ENCODE results near the gene HLA-DQB1.
"Not testable (repeated sequence)": the region's sequence is repeated elsewhere in the genome, so short reads cannot be mapped to it uniquely, and the experiment has no call there.

The HLA-DQB1 gene

GRCh38 chr6:32680055-32680454, 13.6 kb upstream of the HLA-DQB1 start (continued):
- no peak for TF ChIP-seq ISL1 (CRISPR knock-in tag; IDR thresholded peaks at IDR 0.05)
- no peak for TF ChIP-seq ZFP30 (CRISPR knock-in tag; IDR thresholded peaks at IDR 0.05)
- TF ChIP-seq BACH2 (CRISPR knock-in tag; IDR thresholded peaks at IDR 0.05; ENCODE audit: borderline replicate concordance), result no peak
- no peak for TF ChIP-seq ESRRG (CRISPR knock-in tag; IDR thresholded peaks at IDR 0.05)
- no peak for TF ChIP-seq CSRNP3 (CRISPR knock-in tag; IDR thresholded peaks at IDR 0.05)
- no peak for TF ChIP-seq RARB (CRISPR knock-in tag; IDR thresholded peaks at IDR 0.05)
- TF ChIP-seq TOX (CRISPR knock-in tag; IDR thresholded peaks at IDR 0.05; ENCODE audit: borderline replicate concordance), result no peak
- TF ChIP-seq OSR1 (CRISPR knock-in tag; IDR thresholded peaks at IDR 0.05), result no peak

GRCh38 chr6:32679492-32679891, 13.0 kb upstream of the HLA-DQB1 start:
- TF ChIP-seq TOX (CRISPR knock-in tag; IDR thresholded peaks at IDR 0.05; ENCODE audit: borderline replicate concordance) (no peak), BACH2 (CRISPR knock-in tag; IDR thresholded peaks at IDR 0.05; ENCODE audit: borderline replicate concordance) (no peak), CREB5 (CRISPR knock-in tag; IDR thresholded peaks at IDR 0.05; ENCODE audit: low read depth) (no peak), SNAI2 (CRISPR knock-in tag; IDR thresholded peaks at IDR 0.05) (no peak), PPARA (CRISPR knock-in tag; IDR thresholded peaks at IDR 0.05; ENCODE audit: borderline replicate concordance) (no peak), ZNF565 (CRISPR knock-in tag; conservative IDR thresholded peaks at IDR 0.05; ENCODE audit: low read depth) (no peak), ESRRG (CRISPR knock-in tag; IDR thresholded peaks at IDR 0.05) (no peak), OSR1 (CRISPR knock-in tag; IDR thresholded peaks at IDR 0.05) (no peak), ZFP3 (CRISPR knock-in tag; IDR thresholded peaks at IDR 0.05) (no peak), TCF4 (CRISPR knock-in tag; IDR thresholded peaks at IDR 0.05; ENCODE audit: borderline replicate concordance) (no peak), GLIS3 (CRISPR knock-in tag; IDR thresholded peaks at IDR 0.05) (no peak), ZC3H10 (CRISPR knock-in tag; IDR thresholded peaks at IDR 0.05) (no peak)
- TF ChIP-seq, protein P1, sequence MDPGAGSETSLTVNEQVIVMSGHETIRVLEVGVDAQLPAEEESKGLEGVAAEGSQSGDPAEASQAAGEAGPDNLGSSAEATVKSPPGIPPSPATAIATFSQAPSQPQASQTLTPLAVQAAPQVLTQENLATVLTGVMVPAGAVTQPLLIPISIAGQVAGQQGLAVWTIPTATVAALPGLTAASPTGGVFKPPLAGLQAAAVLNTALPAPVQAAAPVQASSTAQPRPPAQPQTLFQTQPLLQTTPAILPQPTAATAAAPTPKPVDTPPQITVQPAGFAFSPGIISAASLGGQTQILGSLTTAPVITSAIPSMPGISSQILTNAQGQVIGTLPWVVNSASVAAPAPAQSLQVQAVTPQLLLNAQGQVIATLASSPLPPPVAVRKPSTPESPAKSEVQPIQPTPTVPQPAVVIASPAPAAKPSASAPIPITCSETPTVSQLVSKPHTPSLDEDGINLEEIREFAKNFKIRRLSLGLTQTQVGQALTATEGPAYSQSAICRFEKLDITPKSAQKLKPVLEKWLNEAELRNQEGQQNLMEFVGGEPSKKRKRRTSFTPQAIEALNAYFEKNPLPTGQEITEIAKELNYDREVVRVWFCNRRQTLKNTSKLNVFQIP (CRISPR knock-in tag; IDR thresholded peaks at IDR 0.05; ENCODE audit: borderline replicate concordance, low read depth), result no peak
- TF ChIP-seq, protein P2, sequence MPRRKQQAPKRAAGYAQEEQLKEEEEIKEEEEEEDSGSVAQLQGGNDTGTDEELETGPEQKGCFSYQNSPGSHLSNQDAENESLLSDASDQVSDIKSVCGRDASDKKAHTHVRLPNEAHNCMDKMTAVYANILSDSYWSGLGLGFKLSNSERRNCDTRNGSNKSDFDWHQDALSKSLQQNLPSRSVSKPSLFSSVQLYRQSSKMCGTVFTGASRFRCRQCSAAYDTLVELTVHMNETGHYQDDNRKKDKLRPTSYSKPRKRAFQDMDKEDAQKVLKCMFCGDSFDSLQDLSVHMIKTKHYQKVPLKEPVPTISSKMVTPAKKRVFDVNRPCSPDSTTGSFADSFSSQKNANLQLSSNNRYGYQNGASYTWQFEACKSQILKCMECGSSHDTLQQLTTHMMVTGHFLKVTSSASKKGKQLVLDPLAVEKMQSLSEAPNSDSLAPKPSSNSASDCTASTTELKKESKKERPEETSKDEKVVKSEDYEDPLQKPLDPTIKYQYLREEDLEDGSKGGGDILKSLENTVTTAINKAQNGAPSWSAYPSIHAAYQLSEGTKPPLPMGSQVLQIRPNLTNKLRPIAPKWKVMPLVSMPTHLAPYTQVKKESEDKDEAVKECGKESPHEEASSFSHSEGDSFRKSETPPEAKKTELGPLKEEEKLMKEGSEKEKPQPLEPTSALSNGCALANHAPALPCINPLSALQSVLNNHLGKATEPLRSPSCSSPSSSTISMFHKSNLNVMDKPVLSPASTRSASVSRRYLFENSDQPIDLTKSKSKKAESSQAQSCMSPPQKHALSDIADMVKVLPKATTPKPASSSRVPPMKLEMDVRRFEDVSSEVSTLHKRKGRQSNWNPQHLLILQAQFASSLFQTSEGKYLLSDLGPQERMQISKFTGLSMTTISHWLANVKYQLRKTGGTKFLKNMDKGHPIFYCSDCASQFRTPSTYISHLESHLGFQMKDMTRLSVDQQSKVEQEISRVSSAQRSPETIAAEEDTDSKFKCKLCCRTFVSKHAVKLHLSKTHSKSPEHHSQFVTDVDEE (CRISPR knock-in tag; IDR thresholded peaks at IDR 0.05), result no peak
- ATAC-seq, result no peak

DNA sequence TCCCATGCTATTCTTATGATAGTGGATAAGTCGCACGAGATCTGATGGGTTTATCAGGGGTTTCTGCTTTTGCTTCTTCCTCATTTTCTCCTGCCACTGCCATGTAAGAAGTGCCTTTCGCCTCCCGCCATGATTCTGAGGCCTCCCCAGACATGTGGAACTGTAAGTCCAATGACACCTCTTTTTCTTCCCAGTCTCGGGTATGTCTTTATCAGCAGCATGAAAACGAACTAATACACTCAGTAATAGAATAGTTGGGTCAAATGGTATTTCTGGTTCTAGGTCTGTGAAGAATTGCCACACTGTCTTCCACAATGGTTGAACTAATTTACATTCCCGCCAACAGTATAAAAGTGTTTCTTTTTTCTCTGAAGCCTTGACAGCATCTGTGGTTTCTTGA, 7.7 kb upstream of the HLA-DQB1 start:
- not testable (repeated sequence) for ATAC-seq

- not testable (repeated sequence) for ATAC-seq
These were observed 5.5 kb upstream of the HLA-DQB1 start for GRCh38 chr6:32671908-32672307.

DNA sequence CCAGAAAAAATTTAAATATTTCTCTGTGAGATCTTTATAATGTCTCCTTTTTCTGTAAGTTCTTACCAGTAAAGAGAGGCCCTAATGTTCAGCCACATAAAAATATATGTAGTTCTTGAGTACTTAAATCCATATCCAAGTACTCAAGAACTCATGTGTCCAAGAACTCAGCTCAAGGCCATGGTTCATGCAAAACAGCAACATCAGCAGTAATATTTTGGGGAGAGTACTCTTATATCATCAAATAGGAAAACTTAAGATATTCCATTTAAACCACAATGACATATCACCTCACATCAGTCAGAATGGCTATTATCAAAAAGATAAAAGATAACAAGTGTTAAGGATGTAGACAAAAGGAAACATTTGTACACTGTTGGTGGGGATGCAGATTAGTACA, 3.4 kb upstream of the HLA-DQB1 start:
- ATAC-seq, result no peak

More for the DNA sequence above, 3.4 kb upstream of the HLA-DQB1 start:
- TF ChIP-seq TCF4 (CRISPR knock-in tag; IDR thresholded peaks at IDR 0.05; ENCODE audit: borderline replicate concordance) (no peak), ESRRG (CRISPR knock-in tag; IDR thresholded peaks at IDR 0.05) (no peak), SNAI2 (CRISPR knock-in tag; IDR thresholded peaks at IDR 0.05) (no peak), CSRNP3 (CRISPR knock-in tag; IDR thresholded peaks at IDR 0.05) (no peak), CREB5 (CRISPR knock-in tag; IDR thresholded peaks at IDR 0.05; ENCODE audit: low read depth) (no peak), GLIS3 (CRISPR knock-in tag; IDR thresholded peaks at IDR 0.05) (no peak), OSR1 (CRISPR knock-in tag; IDR thresholded peaks at IDR 0.05) (no peak), PPARA (CRISPR knock-in tag; IDR thresholded peaks at IDR 0.05; ENCODE audit: borderline replicate concordance) (no peak), CSDC2 (CRISPR knock-in tag; IDR thresholded peaks at IDR 0.05) (no peak)
- TF ChIP-seq, protein P2 (CRISPR knock-in tag; IDR thresholded peaks at IDR 0.05), result no peak
